ENCODE data around the gene UTP4. TPM values are rescaled to one million over a fixed set of nuclear protein-coding genes. Genes with fewer than 3 reads are reported as not detected.

UTP4 gene
- total and polyA plus RNA-seq, 2 of the 8 experiments (the other 6 are each of a cell fraction or from before 2014, with no cell fraction given) = 101 to 118 TPM

GRCh38 chr16:69115837-69116236 lies 16.6 kb upstream of the UTP4 start (continued):
- TF ChIP-seq RXRA (IDR thresholded peaks at IDR 0.05; ENCODE audit: insufficient read depth, low read depth, low read length) = no peak
- TF ChIP-seq CHD2 (IDR thresholded peaks at IDR 0.05; ENCODE audit: low read length) = no peak
- TF ChIP-seq BRCA1 (IDR thresholded peaks at IDR 0.05; ENCODE audit: low read depth, low read length) = no peak
- TF ChIP-seq TBP (IDR thresholded peaks at IDR 0.05; ENCODE audit: low read depth, low read length) = no peak
- no peak for TF ChIP-seq SP2 (IDR thresholded peaks at IDR 0.05; ENCODE audit: low read length)
- TF ChIP-seq RFX5 (IDR thresholded peaks at IDR 0.05; ENCODE audit: borderline replicate concordance, low read depth, low read length) = no peak
- TF ChIP-seq EZH2 (IDR thresholded peaks at IDR 0.05; ENCODE audit: low read depth, low read length, severe bottlenecking) = no peak
- TF ChIP-seq TEAD4 (IDR thresholded peaks at IDR 0.05; ENCODE audit: low read depth, low read length) = no peak
- no peak for TF ChIP-seq MAX (IDR thresholded peaks at IDR 0.05)

Measured in H1 (cell line).